ENCODE data around the gene ASPM. TPM values are rescaled to one million over a fixed set of nuclear protein-coding genes. Genes with fewer than 3 reads are reported as not detected.

ASPM gene
- total RNA-seq, 1 donor from 2014 or later: 3.7 TPM

DNA sequence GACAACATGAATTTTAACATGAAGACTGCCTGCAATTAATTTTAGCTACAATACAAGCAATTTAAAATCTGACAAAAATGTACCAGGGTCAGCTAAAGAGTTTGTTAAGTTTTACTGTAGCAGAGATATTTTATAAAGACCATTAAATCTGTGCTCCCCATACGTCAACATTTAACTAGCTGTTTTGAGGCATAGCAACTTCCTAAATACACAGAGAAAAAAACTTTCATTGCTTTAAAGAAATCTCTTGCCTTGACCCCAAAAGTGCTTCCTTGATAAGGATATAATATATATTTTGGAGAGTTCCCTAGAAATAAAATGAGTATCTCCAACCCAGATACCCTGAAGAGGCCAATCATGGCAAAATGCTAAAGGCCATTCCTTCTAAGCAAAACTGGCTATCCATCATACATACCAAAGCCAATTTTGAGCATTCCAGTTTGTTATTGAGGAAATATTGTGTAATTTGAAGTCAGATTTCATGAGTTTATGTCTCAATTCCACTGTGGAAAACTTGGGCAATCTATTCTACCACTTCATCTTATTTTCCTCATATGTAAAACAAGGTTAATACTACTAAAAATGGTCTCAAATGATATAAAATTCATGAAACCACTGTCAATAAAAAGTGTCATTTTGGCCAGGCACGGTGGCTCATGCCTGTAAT lies 19.1 kb downstream of the ASPM start:
- no peaks in the 10 kb centered on the region for H3K27me3 ChIP-seq (ENCODE audit: control insufficient read depth, insufficient read depth, low read length)
- no peak for DNase-seq (ENCODE audit: low read depth)
- peaks cover 1% of the 10 kb centered on the region for H3K36me3 ChIP-seq (ENCODE audit: control insufficient read depth, insufficient read depth, low read length)
- no peak for TF ChIP-seq CTCF (IDR thresholded peaks at IDR 0.05; ENCODE audit: insufficient read depth, low read length, poor library complexity, severe bottlenecking)
- no peak overlapping the region for H3K4me3 ChIP-seq (ENCODE audit: low read depth, low read length)

DNA sequence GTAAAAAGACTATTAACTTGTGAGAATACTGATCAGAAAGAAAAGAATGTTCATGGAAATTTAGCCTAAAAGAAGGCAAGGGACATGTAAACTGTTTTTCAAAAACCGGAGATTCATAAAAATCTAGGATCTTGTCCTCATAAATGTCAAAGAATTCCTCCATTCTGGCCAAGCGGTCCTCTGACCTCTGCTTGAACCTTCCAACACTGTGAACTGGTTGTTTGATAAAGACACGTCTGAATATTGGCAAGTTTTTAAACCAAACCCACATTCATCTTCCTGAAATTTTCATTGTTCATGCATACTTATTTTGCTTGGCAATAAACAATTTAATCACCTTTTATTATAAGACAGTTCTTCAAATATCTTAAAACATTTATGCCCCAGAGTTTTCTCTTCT lies 19.8 kb downstream of the ASPM start:
- H3K4me3 ChIP-seq (ENCODE audit: low read depth, low read length): no peak overlapping the region
- DNase-seq (ENCODE audit: low read depth): no peak
- TF ChIP-seq CTCF (IDR thresholded peaks at IDR 0.05; ENCODE audit: insufficient read depth, low read length, poor library complexity, severe bottlenecking): no peak
- no peaks in the 10 kb centered on the region for H3K27me3 ChIP-seq (ENCODE audit: control insufficient read depth, insufficient read depth, low read length)
- peaks cover 1% of the 10 kb centered on the region for H3K36me3 ChIP-seq (ENCODE audit: control insufficient read depth, insufficient read depth, low read length)

DNA sequence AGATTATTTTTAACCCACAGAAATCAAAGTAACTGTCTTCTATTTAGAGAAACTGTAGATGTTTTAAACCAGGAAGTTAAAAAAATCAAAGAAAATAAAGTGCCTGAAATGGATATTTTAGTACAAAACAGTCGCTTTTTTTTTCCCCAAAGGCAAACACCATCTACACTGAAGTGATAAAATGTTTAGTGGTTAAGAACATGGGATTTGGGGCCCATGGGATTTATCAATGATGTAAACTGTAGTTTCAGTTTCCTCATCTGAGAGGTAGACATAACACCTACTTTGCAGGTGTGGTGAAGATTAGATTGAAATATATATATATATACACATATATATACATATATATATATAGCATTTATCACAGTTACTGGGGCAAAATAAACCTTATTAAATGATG lies 22.1 kb downstream of the ASPM start:
- no peak for DNase-seq (ENCODE audit: low read depth)
- TF ChIP-seq CTCF (IDR thresholded peaks at IDR 0.05; ENCODE audit: insufficient read depth, low read length, poor library complexity, severe bottlenecking): no peak
- Histone ChIP-seq H3K4me3 (ENCODE audit: low read depth, low read length) (no peak overlapping the region), H3K27me3 (ENCODE audit: control insufficient read depth, insufficient read depth, low read length) (no peaks in the 10 kb centered on the region), H3K36me3 (ENCODE audit: control insufficient read depth, insufficient read depth, low read length) (no peaks in the 10 kb centered on the region)

DNA sequence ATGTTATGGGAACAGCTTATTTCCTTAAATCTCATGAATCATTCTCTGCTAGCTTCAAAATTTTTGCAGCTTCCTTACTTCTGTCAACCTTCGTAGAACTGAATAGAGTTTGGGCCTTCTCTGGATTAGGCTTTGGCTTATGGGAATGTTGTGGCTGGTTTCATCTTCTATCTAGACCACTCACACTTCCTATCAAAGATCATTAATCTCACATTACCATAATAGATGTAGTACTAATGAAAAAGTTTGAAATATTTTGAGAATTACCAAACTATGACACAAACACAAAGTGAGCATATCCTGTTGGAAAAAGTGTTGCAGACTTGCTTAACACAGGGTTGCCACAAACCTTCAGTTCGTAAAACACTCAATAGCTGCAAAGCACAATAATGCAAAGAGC lies 30.3 kb downstream of the ASPM start:
- DNase-seq (ENCODE audit: low read depth): no peak
- no peak overlapping the region for H3K4me3 ChIP-seq (ENCODE audit: low read depth, low read length)
- H3K27me3 ChIP-seq (ENCODE audit: control insufficient read depth, insufficient read depth, low read length): no peaks in the 10 kb centered on the region
- no peak for TF ChIP-seq CTCF (IDR thresholded peaks at IDR 0.05; ENCODE audit: insufficient read depth, low read length, poor library complexity, severe bottlenecking)
- H3K36me3 ChIP-seq (ENCODE audit: control insufficient read depth, insufficient read depth, low read length): no peaks in the 10 kb centered on the region

GRCh38 chr1:197106869-197107268 lies 39.6 kb downstream of the ASPM start:
- H3K36me3 ChIP-seq (ENCODE audit: control insufficient read depth, insufficient read depth, low read length): no peaks in the 10 kb centered on the region
- no peaks in the 10 kb centered on the region for H3K27me3 ChIP-seq (ENCODE audit: control insufficient read depth, insufficient read depth, low read length)
- no peak overlapping the region for H3K4me3 ChIP-seq (ENCODE audit: low read depth, low read length)
- no peak for TF ChIP-seq CTCF (IDR thresholded peaks at IDR 0.05; ENCODE audit: insufficient read depth, low read length, poor library complexity, severe bottlenecking)
- no peak for DNase-seq (ENCODE audit: low read depth)

- no peak overlapping the region for H3K4me3 ChIP-seq (ENCODE audit: low read depth, low read length)
- no peaks in the 10 kb centered on the region for H3K36me3 ChIP-seq (ENCODE audit: control insufficient read depth, insufficient read depth, low read length)
- no peak for DNase-seq (ENCODE audit: low read depth)
- no peak for TF ChIP-seq CTCF (IDR thresholded peaks at IDR 0.05; ENCODE audit: insufficient read depth, low read length, poor library complexity, severe bottlenecking)
- H3K27me3 ChIP-seq (ENCODE audit: control insufficient read depth, insufficient read depth, low read length): no peaks in the 10 kb centered on the region
Observed at GRCh38 chr1:197103300-197103699, 43.2 kb downstream of the ASPM start.

Measured in kidney epithelial cell (primary cell).